ENCODE measurements around the gene ALOX15. TPM values are rescaled to one million over a fixed set of nuclear protein-coding genes. Genes with fewer than 3 reads are reported as not detected.

The ALOX15 gene
- total RNA-seq, 2 experiments from 2014 or later = not detected

- POLR2A ChIA-PET = no interaction called here
- no peak overlapping the region for H3K4me3 Mint-ChIP-seq
- H3K27ac Mint-ChIP-seq = no peak overlapping the region
- no peak for DNase-seq
- H3K9me3 Mint-ChIP-seq (ENCODE audit: low read depth) = no peaks in the 10 kb centered on the region
- CTCF ChIA-PET = interaction anchor here (1.7 kb wide), 1 partner anchor 17 kb away, joined by 7 read pairs; no protein-coding TSS in a partner anchor
- H3K36me3 Mint-ChIP-seq (ENCODE audit: low read depth) = no peaks in the 10 kb centered on the region
- H3K4me1 Mint-ChIP-seq = peaks cover 5% of the 10 kb centered on the region
- intact Hi-C loops (cut with DNase I, micrococcal nuclease) = no loop called here
- peaks cover 43% of the 10 kb centered on the region for H3K27me3 Mint-ChIP-seq
- ATAC-seq = no peak
Measured at GRCh38 chr17:4583206-4583605, 58.3 kb downstream of the ALOX15 start.

- H3K27ac Mint-ChIP-seq = no peak overlapping the region
- intact Hi-C loops (cut with DNase I, micrococcal nuclease) = no loop called here
Measured at GRCh38 chr17:4582691-4583090, 58.8 kb downstream of the ALOX15 start.

GRCh38 chr17:4582101-4582501 lies 59.4 kb downstream of the ALOX15 start:
- ChIA-PET CTCF (interaction anchor here (0.7 to 0.9 kb wide), 2 partner anchors 15 to 29 kb away, joined by 3 to 5 read pairs; no protein-coding TSS in a partner anchor), POLR2A (no interaction called here)
- no peaks in the 10 kb centered on the region for H3K36me3 Mint-ChIP-seq (ENCODE audit: low read depth)

More at GRCh38 chr17:4582691-4583090, 58.8 kb downstream of the ALOX15 start:
- ChIA-PET CTCF (interaction anchor here (0.9 kb wide), 1 partner anchor 16 kb away, joined by 5 read pairs; no protein-coding TSS in a partner anchor), POLR2A (no interaction called here)
- Mint-ChIP-seq H3K4me1 (peaks cover 5% of the 10 kb centered on the region), H3K27me3 (peaks cover 43% of the 10 kb centered on the region), H3K36me3 (ENCODE audit: low read depth) (no peaks in the 10 kb centered on the region), H3K9me3 (ENCODE audit: low read depth) (no peaks in the 10 kb centered on the region), H3K4me3 (no peak overlapping the region)
- no peak for DNase-seq
- ATAC-seq = no peak

More at GRCh38 chr17:4582101-4582501, 59.4 kb downstream of the ALOX15 start:
- ATAC-seq = no peak
- intact Hi-C loops (cut with DNase I, micrococcal nuclease) = no loop called here
- H3K9me3 Mint-ChIP-seq (ENCODE audit: low read depth) = no peaks in the 10 kb centered on the region
- peaks cover 43% of the 10 kb centered on the region for H3K27me3 Mint-ChIP-seq
- H3K4me3 Mint-ChIP-seq = no peak overlapping the region
- DNase-seq = no peak
- peaks cover 5% of the 10 kb centered on the region for H3K4me1 Mint-ChIP-seq
- H3K27ac Mint-ChIP-seq = no peak overlapping the region

Other genes with a start within 250 kb of the ALOX15 start
- 1 to 10 TPM; 6.4 to 8.4 TPM for gene SPNS3, start 207.7 kb downstream of the ALOX15 start, total RNA-seq
- gene SPNS2, start 142.8 kb downstream of the ALOX15 start, total RNA-seq = under 1 TPM; 0.07 to 0.37 TPM
- gene MYBBP1A, start 86.3 kb downstream of the ALOX15 start, total RNA-seq = 100 to 1,000 TPM in 1 of 2 experiments, 10 to 100 TPM in 1; 97.7 to 144 TPM
- not detected for gene GGT6, start 81.1 kb downstream of the ALOX15 start, total RNA-seq
- gene SMTNL2, start 57.1 kb downstream of the ALOX15 start, total RNA-seq = not detected
- 100 to 1,000 TPM in 1 of 2 experiments, 10 to 100 TPM in 1; 94.1 to 102 TPM for gene PELP1, start 62.5 kb upstream of the ALOX15 start, total RNA-seq
- 100 to 1,000 TPM; 168 to 175 TPM for gene ARRB2, start 69.0 kb upstream of the ALOX15 start, total RNA-seq
- 10 to 100 TPM; 16.7 to 22.9 TPM for gene MED11, start 89.8 kb upstream of the ALOX15 start, total RNA-seq
- gene ZMYND15, start 98.2 kb upstream of the ALOX15 start, total RNA-seq = under 1 TPM; 0.09 to 0.11 TPM
- 1 to 10 TPM; 1.7 to 2.5 TPM for gene CXCL16, start 98.2 kb upstream of the ALOX15 start, total RNA-seq
- not detected for gene TM4SF5, start 130.2 kb upstream of the ALOX15 start, total RNA-seq
- gene VMO1, start 144.7 kb upstream of the ALOX15 start, total RNA-seq = under 1 TPM; 0.30 TPM
- not detected for gene GLTPD2, start 147.3 kb upstream of the ALOX15 start, total RNA-seq
- 100 to 1,000 TPM; 111 to 155 TPM for gene PSMB6, start 154.5 kb upstream of the ALOX15 start, total RNA-seq
- gene PLD2, start 165.5 kb upstream of the ALOX15 start, total RNA-seq = 10 to 100 TPM; 12.3 to 14.1 TPM
- 10 to 100 TPM; 48.2 to 57.7 TPM for gene MINK1, start 191.7 kb upstream of the ALOX15 start, total RNA-seq